Measurements from ENCODE around the gene GOLGA6L2.

GOLGA6L2 gene

DNA sequence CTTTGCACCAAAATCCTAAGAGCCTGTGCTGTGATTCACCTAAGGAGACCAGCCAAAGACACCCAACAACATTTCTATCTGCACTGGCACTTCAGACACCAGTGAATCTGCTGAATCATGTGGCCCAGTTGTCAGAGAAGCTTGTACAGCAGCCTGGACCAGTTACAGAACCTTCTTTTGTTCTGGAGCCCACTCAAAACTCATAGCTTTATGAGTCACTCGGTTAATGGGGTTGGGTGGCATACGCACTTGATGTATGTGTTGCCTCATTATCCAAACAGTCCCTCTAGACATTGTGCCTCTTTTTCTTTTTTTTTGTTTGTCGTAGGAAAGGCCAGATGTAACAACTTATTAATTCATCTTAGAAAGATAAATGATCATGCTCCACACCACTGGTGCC lies 25.6 kb upstream of the GOLGA6L2 start:
- DNase-seq (ENCODE audit: low read depth) = no peak
- TF ChIP-seq, protein P1, sequence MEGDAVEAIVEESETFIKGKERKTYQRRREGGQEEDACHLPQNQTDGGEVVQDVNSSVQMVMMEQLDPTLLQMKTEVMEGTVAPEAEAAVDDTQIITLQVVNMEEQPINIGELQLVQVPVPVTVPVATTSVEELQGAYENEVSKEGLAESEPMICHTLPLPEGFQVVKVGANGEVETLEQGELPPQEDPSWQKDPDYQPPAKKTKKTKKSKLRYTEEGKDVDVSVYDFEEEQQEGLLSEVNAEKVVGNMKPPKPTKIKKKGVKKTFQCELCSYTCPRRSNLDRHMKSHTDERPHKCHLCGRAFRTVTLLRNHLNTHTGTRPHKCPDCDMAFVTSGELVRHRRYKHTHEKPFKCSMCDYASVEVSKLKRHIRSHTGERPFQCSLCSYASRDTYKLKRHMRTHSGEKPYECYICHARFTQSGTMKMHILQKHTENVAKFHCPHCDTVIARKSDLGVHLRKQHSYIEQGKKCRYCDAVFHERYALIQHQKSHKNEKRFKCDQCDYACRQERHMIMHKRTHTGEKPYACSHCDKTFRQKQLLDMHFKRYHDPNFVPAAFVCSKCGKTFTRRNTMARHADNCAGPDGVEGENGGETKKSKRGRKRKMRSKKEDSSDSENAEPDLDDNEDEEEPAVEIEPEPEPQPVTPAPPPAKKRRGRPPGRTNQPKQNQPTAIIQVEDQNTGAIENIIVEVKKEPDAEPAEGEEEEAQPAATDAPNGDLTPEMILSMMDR (conservative IDR thresholded peaks at IDR 0.05; ENCODE audit: low read depth, low read length) = no peak

DNA sequence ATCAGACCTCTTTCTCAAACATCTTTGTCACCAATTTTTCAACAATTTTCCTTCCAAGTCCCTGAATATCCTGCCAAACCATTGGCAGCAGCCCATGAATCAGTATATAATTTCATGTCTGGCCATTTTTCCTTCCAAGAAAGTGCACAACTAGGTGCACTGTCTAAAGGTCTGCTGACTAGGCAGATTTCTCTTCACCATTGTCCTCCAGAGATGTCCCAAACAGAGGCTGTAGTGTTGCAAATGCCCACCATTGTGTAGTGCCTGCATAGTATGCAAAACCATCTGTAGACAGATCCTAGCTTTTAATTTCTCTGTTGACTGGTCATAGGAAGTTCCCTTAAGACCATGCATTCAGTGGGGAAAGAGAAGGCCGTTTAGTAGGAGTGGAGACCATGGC lies 25.0 kb upstream of the GOLGA6L2 start:
- DNase-seq (ENCODE audit: low read depth) = no peak
- no peak overlapping the region for H3K4me3 ChIP-seq (ENCODE audit: low read depth, low read length)

More for the DNA sequence above, 25.6 kb upstream of the GOLGA6L2 start:
- H3K4me3 ChIP-seq (ENCODE audit: low read depth, low read length) = no peak overlapping the region

DNA sequence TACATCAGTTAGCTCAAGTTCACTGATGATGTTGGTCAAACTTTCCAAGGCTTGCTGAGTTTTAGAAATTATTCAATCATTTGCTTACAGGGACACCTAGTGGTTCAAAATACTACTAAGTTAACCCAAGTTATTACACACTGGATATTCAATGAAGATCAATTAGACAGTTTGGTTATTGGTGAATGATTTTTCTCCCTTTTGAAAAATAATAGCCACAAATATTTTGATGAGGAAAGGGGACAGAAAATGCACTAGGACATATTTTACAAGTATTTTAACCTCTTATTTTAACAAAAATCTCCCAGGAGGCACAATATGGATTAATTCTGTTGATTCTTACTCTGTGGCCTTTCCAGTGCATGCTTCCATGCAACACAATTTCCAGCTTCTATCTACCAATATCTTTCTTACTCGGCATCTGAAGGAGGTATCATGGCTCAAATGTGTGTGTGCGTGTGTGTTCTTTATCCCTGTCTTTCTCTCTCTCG lies 20.1 kb upstream of the GOLGA6L2 start:
- TF ChIP-seq, protein P1 (conservative IDR thresholded peaks at IDR 0.05; ENCODE audit: low read depth, low read length) = no peak
- H3K4me3 ChIP-seq (ENCODE audit: low read depth, low read length) = no peak overlapping the region
- peak; percentile 45 for DNase-seq (ENCODE audit: low read depth)

More for the DNA sequence above, 25.0 kb upstream of the GOLGA6L2 start:
- TF ChIP-seq, protein P1 (conservative IDR thresholded peaks at IDR 0.05; ENCODE audit: low read depth, low read length) = no peak

DNA sequence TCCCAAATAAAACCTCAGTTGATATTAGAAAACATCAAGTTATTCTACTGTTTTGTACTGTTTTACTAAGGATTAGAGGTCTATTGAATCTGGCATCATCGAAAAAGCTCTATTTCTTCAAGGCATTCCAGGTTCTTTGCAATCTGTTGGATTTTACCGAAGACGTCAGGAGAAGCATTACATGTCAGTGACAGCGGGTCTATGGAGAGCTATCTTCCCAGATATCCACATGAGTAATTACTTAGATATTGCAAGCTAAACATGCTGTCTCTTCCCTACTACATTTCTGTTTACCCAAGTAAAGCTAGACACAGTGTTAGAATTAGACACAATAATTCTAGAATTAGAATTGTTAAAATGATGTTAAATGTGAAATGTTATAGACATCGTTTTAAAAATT lies 10.8 kb upstream of the GOLGA6L2 start:
- H3K4me3 ChIP-seq (ENCODE audit: low read depth, low read length) = no peak overlapping the region
- TF ChIP-seq, protein P1 (conservative IDR thresholded peaks at IDR 0.05; ENCODE audit: low read depth, low read length) = no peak
- no peak for DNase-seq (ENCODE audit: low read depth)

DNA sequence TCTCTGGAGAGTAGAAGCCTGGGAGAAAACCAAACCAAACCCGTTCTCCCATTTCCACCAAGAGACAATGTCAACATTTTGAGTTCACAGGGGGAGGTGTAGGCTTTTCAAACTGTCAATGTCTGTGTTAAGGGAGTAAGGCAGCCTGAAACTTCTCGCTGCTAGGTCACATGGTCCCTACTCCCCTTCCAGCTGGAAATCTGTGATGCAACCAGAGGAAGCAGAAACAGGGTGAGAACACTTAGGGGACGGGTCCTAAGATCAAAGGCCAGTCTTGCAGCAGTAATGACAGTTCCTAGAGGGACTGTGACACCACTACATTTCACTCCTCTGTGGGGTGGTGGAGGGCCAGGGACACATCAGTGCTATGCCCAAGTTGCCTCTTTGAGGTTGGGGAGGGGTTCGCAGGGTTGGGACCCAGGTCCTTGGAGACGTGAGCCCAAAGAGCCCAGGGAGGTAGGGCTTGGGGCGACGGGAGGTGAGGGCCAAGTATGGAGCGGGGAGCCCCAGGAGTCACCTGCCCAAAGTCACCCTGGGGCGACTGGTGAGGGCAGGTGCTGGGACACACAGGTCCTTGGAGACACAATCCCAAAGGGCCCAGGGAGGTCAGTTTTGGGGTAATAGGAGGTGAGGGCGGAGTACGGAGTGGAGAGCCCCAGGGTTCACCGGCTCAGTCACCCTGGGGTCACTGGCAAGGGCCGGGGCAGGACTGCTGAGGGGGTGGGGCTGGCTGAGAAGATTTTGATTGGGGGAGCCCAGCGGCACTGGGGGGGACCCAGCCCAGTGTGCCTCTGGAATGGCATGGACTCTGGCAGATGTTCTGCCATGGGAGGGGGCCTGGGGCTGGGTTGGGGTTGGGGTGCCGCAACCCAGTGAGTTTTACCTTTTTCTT lies 582 bp downstream of the GOLGA6L2 start:
- TF ChIP-seq, protein P1 (conservative IDR thresholded peaks at IDR 0.05; ENCODE audit: low read depth, low read length) = no peak
- DNase-seq (ENCODE audit: low read depth) = no peak
- no peak overlapping the region for H3K4me3 ChIP-seq (ENCODE audit: low read depth, low read length)

DNA sequence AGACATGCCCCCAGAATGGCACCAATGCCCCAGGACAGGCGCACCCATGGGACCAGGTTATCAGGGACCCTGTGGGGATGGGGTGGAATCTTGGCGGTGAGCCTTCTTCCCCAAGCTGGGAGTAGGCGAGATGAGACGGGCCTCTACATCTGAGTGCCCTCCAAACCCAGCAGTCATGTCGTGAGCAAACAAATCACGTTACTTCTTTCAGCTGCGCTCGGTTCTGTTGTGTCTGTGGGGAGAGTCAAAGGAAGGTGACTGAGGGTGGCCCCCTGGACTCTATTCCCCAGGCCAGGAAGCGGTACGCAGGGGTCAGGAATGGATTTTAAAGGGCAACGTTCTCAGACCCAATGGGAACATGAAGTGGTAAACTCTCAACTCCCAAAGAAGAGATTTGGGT lies 2.8 kb downstream of the GOLGA6L2 start:
- TF ChIP-seq, protein P1 (conservative IDR thresholded peaks at IDR 0.05; ENCODE audit: low read depth, low read length) = no peak
- no peak for DNase-seq (ENCODE audit: low read depth)
- H3K4me3 ChIP-seq (ENCODE audit: low read depth, low read length) = no peak overlapping the region
